ENCODE data around the gene ALDOC. TPM values are rescaled to one million over a fixed set of nuclear protein-coding genes. Genes with fewer than 3 reads are reported as not detected.

ALDOC gene
- total and polyA plus RNA-seq, 10 of the 15 experiments (the other 5 are each of a cell fraction or from before 2014, with no cell fraction given) = 16.0 to 268 (median 78.2) TPM

- in situ Hi-C loops (cut with MboI) (no loop called here), intact Hi-C loops (cut with micrococcal nuclease; ENCODE audit: unreplicated experiment) (no loop called here)
- Histone ChIP-seq H3K36me3 (ENCODE audit: control insufficient read depth in 2 of 2, insufficient read depth in 2 of 2, low read length in 1 of 2) (peaks cover 40 to 43% of the 10 kb centered on the region in 2 experiments), H2AFZ (ENCODE audit: control insufficient read depth, low read depth, low read length) (no peak overlapping the region), H3K27me3 (replicated peaks in 1 of 2; ENCODE audit: control insufficient read depth in 2 of 2, insufficient read depth in 2 of 2, low read length in 1 of 2) (no peaks in the 10 kb centered on the region), H3K27ac (ENCODE audit: control insufficient read depth, insufficient read depth) (no peak overlapping the region), H3K79me2 (ENCODE audit: control insufficient read depth, insufficient read depth, low read length) (peaks cover 3% of the 10 kb centered on the region), H3K9ac (ENCODE audit: control insufficient read depth, insufficient read depth, low read length) (no peak overlapping the region), H3K4me3 (no peak overlapping the region), H3K4me1 (ENCODE audit: control insufficient read depth, insufficient read depth, low read length) (peaks cover 20% of the 10 kb centered on the region), H3K4me2 (ENCODE audit: control insufficient read depth, insufficient read depth) (no peak overlapping the region), H4K20me1 (ENCODE audit: control insufficient read depth, insufficient read depth) (no peaks in the 10 kb centered on the region), H3K9me3 (replicated peaks; ENCODE audit: control insufficient read depth, insufficient read depth, low read length) (no peaks in the 10 kb centered on the region)
- ATAC-seq (no peak), DNase-seq (ENCODE audit: low read depth, low spot score) (no peak), FAIRE-seq (no peak)
- ChIA-PET POLR2A (interaction anchor here (0.8 to 7.1 kb wide), 5 partner anchors 10 to 139 kb away, joined by 3 to 91 read pairs (median 4); partner anchors contain the start of genes PIGS and RPL23A), CTCF (interaction anchor here (1.1 to 1.3 kb wide), 4 partner anchors 9 to 31 kb away, joined by 3 to 9 read pairs (median 4); no protein-coding TSS in a partner anchor), RAD21 (ENCODE audit: unreplicated experiment) (no interaction called here), SMC1A (ENCODE audit: uncharacterized antibody, unreplicated experiment) (interaction anchor here (0.9 to 1.2 kb wide), 4 partner anchors 8 to 38 kb away, joined by 3 to 4 read pairs (median 3); no protein-coding TSS in a partner anchor)
- BruUV-seq (replicated peaks) = no TSS peak
- TF ChIP-seq ZBTB40 (IDR thresholded peaks at IDR 0.05; ENCODE audit: borderline replicate concordance) (peak; percentile 73), ZBTB33 (IDR thresholded peaks at IDR 0.05) (no peak), ZBTB11 (CRISPR knock-in tag; IDR thresholded peaks at IDR 0.05) (no peak), CHD2 (IDR thresholded peaks at IDR 0.05; ENCODE audit: borderline replicate concordance, low read depth, low read length) (no peak)
- WGBS (ENCODE audit: insufficient coverage, insufficient replicate concordance, low lambda C conversion rate, missing lambda C conversion rate) = 95% methylated on average over 3 of the region's 3 CpGs
These were observed 4.3 kb upstream of the ALDOC start for GRCh38 chr17:28580959-28581358.
